NCI-H446 (cell line): ENCODE data around the gene ISG20.

Source experiments
- DNase-seq, 2 experiments: peaks; one replicate each; lab custom pipeline; 2025; lab: John Stamatoyannopoulos, UW

ISG20 gene

DNA sequence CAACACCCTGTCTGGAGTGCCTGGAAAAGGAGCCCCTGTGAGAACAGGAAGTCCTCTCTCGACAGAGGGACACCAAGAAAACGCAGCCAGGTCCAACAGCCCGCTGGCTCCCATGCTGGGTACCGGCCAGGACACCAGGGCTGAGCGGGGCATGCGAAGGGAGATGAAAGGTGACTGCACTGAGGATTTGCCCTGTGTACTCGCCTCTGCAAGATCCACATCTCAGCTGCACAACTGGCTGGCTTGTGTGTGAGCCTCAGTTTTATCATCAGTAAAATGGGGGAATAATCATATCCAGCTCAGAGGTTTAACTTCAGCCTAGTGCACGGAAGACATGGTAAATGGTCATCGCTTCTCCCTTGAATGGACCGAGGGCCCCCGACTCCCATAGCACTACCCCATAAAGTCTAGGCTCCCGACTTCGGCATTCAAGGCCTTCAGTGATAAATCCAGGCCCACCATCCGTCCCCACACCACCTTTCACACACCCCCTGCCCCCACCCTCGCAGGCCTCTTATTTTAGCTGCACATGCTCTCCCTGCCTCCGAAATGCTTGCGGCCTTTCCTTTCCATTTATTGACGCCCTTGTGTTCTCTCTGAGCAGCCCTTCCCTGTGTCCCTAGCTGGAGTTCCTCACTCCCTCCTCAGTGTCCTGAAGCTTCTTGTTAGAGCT is 15.8 kb downstream of the ISG20 start:
- no peak for DNase-seq

GRCh38 chr15:88655103-88655553 is 16.3 kb downstream of the ISG20 start:
- DNase-seq = no peak

- DNase-seq = no peak
Observed at GRCh38 chr15:88655800-88656488, 17.1 kb downstream of the ISG20 start.

GRCh38 chr15:88656760-88657221 is 18.0 kb downstream of the ISG20 start:
- no peak for DNase-seq

GRCh38 chr15:88657326-88658069 is 18.7 kb downstream of the ISG20 start:
- peak in 1 of 2 experiments; percentile 17 for DNase-seq

- DNase-seq = no peak
Observed at GRCh38 chr15:88658070-88658965, 19.5 kb downstream of the ISG20 start.

DNA sequence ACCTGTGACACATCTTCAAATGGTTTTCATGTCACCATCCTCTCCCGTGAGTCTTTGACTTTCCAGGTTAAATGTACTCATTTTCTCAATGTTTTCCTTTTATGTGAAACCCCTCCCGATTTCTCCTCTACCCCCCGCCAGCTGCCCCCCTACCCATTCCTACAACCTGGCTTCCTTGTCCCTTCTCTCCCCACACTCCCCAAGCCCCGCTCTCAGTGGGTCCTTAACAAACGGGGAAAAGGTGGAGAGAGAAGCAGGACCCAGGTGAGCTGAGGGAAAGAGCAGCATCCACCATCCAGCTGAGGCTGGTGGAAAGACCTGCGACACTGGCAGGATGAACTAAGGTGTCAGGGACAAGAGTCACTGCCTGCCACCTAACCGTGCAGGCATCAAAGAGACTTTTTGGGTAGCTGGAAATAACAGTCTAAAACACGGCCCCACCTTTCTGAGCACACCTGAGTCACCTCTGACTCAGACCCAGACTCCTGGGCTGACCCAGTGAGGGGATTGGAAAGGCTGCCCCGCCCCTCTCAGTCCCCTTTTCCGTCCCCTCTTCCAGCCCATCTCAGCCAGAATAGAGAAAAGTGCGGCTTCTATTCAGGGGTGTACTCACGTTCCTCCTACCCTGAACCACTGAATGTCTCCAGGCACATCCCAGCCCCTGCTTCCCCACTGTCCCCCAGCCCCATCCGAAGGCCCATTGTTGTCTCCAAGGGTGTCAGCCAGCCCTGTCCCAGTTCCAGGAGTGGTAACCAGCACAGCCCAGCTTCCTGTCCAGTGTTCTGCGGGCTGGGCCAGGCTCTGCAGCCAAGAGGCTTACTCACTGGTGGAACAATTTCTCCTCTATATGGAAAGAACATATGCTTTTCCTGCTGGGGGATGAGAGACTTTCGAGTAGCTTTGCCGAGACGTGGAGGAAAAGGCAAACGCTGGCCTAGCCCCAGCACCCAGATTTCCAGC is 20.4 kb downstream of the ISG20 start:
- no peak for DNase-seq

DNA sequence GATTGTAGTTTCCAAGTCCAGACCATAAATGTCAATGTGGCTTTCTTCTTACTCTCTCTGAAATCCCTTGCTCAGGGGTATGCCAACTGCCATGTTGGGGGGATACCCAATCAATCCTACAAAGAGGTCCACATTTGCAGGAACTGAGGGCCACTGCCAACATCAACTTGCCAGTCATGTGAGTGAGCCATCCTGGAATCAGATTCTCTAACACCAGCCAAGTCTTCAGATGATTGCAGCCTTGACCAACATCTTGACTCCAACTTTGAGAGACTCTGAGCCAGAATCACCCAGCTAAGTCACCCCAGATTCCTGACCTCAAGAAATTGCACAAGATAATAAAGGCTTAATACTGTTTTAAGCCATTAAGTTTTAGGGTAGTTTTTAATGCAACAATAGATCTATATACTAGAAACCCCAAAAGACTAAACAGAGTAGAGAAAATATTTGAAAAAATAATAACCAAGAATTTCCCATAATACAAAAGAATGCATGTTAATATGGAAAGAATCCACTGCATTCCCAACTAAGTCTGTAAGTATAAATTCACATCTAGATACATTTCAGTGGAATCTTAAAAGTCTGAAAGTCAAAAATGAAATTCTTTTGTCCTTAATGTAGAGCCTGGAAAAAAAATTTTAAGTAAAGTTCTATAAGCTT is 22.4 kb downstream of the ISG20 start:
- no peak for DNase-seq

- no peak for DNase-seq
Observed at GRCh38 chr15:88661761-88662556, 23.1 kb downstream of the ISG20 start.

- no peak for DNase-seq
Observed at GRCh38 chr15:88663141-88663621, 24.4 kb downstream of the ISG20 start.

- no peak for DNase-seq
Observed at GRCh38 chr15:88664151-88664778, 25.4 kb downstream of the ISG20 start.

DNA sequence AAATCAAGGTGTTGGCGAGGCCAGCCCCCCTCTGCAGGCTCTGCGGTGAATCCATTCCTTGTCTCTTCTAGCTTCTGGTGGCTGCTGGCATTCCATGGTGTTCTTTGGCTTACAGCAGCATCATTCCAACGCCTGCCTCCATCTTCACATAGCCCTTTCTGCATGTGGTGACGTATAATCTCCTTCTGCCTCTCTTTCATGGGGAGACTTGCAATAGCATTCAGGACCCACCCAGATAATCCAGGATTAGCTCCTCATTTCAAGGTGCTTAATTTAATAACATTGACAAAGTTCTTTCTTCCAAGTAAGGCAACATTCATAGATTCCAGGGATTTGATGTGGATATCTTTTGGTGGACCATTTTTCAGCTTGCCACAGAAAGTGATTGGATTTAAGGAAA is 35.8 kb downstream of the ISG20 start:
- no peak for DNase-seq

GRCh38 chr15:88678755-88679154 is 39.9 kb downstream of the ISG20 start:
- no peak for DNase-seq

GRCh38 chr15:88680241-88681001 is 41.6 kb downstream of the ISG20 start:
- no peak for DNase-seq

GRCh38 chr15:88681610-88682221 is 42.9 kb downstream of the ISG20 start:
- DNase-seq = no peak

GRCh38 chr15:88684345-88684744 is 45.5 kb downstream of the ISG20 start:
- DNase-seq = no peak

DNA sequence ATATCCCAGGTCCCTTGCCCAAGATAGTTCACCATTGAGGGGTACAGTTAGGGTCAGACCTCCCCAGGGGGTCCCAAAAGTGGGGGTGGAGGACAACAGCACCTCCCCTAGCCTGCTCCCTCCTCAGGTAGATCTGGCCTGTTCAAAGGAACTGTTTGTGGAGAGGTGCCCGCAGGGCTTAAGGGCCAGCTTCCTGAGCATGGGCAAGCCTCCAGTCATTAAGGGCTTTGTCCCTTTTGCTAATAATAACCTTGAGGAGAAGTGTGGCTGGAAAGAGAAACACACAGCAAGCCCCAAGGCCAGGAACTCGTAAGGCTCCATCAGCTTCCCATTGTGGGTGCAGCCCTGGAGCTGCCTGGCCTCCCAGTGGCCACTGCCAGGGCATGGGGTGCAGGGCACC is 47.4 kb downstream of the ISG20 start:
- no peak for DNase-seq
